GM12801 (cell line): ENCODE data around the gene HSPA1A.

Experiments used
- TF ChIP-seq, protein P1 (sequence below): IDR thresholded peaks from one replicate; pipeline ENCODE4 v1.5.1; 2011; ENCODE audit warnings: control low read depth; ENCODE audit not compliant: insufficient read length; ENCODE audit errors: extremely low read depth

Gene HSPA1A

GRCh38 chr6:31862344-31863235 is 47.2 kb downstream of the HSPA1A start, which contains the start of gene NEU1:
Gene NEU1 (minus strand): TSS chr6:31862821. CDS start chr6:31862776, 45 bp downstream.
- TF ChIP-seq, protein P1, sequence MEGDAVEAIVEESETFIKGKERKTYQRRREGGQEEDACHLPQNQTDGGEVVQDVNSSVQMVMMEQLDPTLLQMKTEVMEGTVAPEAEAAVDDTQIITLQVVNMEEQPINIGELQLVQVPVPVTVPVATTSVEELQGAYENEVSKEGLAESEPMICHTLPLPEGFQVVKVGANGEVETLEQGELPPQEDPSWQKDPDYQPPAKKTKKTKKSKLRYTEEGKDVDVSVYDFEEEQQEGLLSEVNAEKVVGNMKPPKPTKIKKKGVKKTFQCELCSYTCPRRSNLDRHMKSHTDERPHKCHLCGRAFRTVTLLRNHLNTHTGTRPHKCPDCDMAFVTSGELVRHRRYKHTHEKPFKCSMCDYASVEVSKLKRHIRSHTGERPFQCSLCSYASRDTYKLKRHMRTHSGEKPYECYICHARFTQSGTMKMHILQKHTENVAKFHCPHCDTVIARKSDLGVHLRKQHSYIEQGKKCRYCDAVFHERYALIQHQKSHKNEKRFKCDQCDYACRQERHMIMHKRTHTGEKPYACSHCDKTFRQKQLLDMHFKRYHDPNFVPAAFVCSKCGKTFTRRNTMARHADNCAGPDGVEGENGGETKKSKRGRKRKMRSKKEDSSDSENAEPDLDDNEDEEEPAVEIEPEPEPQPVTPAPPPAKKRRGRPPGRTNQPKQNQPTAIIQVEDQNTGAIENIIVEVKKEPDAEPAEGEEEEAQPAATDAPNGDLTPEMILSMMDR, result no peak

GRCh38 chr6:31864818-31865204 is 49.5 kb downstream of the HSPA1A start:
- TF ChIP-seq, protein P1, result no peak

DNA sequence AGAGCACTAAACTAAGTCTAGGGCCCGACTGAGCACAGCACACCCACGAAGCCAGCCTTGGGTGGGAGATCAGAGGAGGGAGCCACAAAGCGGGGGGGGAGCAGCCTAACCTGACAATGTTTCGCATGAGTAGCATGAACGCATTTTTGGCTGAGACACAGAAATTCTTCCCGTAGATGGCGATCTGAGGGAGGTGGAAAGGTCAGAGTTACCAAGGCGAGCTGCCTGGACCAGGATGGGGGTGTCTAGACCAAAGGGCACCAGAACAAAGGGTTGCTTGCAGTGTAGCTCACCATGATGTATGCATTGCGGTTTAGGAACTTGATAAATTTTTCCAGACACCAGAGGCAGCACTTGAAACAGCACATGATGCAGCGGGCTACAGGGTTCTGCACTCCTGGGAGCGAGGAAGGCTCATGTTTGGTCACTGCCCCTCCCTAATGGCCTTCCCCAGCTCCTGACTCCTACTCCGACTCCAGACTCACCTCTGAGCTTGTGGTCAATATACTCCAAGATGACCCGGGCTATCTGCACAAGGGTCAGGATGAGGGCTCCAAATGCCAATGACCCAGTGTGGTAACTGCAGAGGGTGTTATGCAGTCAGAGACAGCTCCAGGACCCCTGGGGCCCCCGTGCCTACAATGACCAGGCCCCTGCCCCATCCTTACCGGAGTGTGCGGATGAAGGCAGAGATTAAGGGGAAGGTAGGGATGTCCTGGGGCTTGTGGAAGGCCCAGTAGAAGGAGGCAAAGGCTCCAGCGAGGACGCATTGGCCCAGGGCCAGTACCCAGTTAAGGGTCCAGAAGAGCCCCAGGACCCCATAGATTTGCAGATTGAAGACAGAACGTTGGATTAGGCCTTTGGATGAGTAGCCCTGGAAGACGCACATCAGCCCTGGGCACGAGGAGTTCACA is 50.1 kb downstream of the HSPA1A start:
- TF ChIP-seq, protein P1, result no peak
